Activated naive CD4-positive, alpha-beta T cell treated with anti-CD3 and anti-CD28 coated beads, Interleukin-2, amount 50 U/mL, for 72 hours (primary cell): ENCODE data around the gene GFOD1. TPM values are rescaled to one million over a fixed set of nuclear protein-coding genes. Genes with fewer than 3 reads are reported as not detected.

Experiments used
- ATAC-seq, 2 donors: fragments of 150-1000 bp; cut with Tn5 transposase; 2 replicates each; pipeline ENCODE4 v1.10.0; 2021; ENCODE audit warnings: mild to moderate bottlenecking in 2 of 2, moderate library complexity in 2 of 2
- DNase-seq, 2 donors: peaks; one replicate each; pipeline ENCODE4 v3.0.0; 2021 to 2022; ENCODE audit warnings: low spot score in 2 of 2
- H3K27ac Mint-ChIP-seq, 2 donors: one replicate each; pipeline ENCODE4 v1.8.0; 2022; ENCODE audit warnings: mild to moderate bottlenecking in 2 of 2, mixed read lengths in 2 of 2
- H3K36me3 Mint-ChIP-seq, 2 donors: one replicate each; pipeline ENCODE4 v1.8.0; 2022; ENCODE audit warnings: mixed read lengths in 2 of 2
- H3K9me3 Mint-ChIP-seq, 2 donors: one replicate each; pipeline ENCODE4 v1.8.0; 2022; ENCODE audit warnings: mixed read lengths in 2 of 2
- total RNA-seq, 2 donors: library from RNA; stranded (reverse); gene quantifications; one replicate each; pipeline ENCODE4 v1.2.3, GENCODE V29; 2022

Gene GFOD1
- total RNA-seq, 2 donors from 2014 or later = 6.3 to 11.8 TPM

GRCh38 chr6:13373919-13374318 lies 113.5 kb downstream of the GFOD1 start:
- no peak for ATAC-seq
- no peaks in the 10 kb centered on the region for H3K9me3 Mint-ChIP-seq
- no peak overlapping the region for H3K27ac Mint-ChIP-seq
- DNase-seq = no peak
- no peaks in the 10 kb centered on the region for H3K36me3 Mint-ChIP-seq

- Mint-ChIP-seq H3K27ac (no peak overlapping the region), H3K36me3 (no peaks in the 10 kb centered on the region), H3K9me3 (no peaks in the 10 kb centered on the region)
- DNase-seq = no peak
- ATAC-seq = no peak
Measured at GRCh38 chr6:13373488-13373886, 113.9 kb downstream of the GFOD1 start.

- no peak for DNase-seq
- Mint-ChIP-seq H3K9me3 (no peaks in the 10 kb centered on the region), H3K36me3 (no peaks in the 10 kb centered on the region), H3K27ac (no peak overlapping the region)
- ATAC-seq = no peak
Measured at GRCh38 chr6:13372688-13373487, 114.5 kb downstream of the GFOD1 start.

GRCh38 chr6:13372076-13372475 lies 115.3 kb downstream of the GFOD1 start:
- Mint-ChIP-seq H3K27ac (no peak overlapping the region), H3K36me3 (no peaks in the 10 kb centered on the region), H3K9me3 (no peaks in the 10 kb centered on the region)
- ATAC-seq (no peak), DNase-seq (no peak)

- Mint-ChIP-seq H3K36me3 (no peaks in the 10 kb centered on the region), H3K27ac (no peak overlapping the region), H3K9me3 (no peaks in the 10 kb centered on the region)
- ATAC-seq (no peak), DNase-seq (no peak)
Measured at GRCh38 chr6:13371421-13372072, 115.9 kb downstream of the GFOD1 start.

GRCh38 chr6:13370623-13371022 lies 116.8 kb downstream of the GFOD1 start:
- ATAC-seq (no peak), DNase-seq (no peak)
- no peaks in the 10 kb centered on the region for H3K36me3 Mint-ChIP-seq
- no peak overlapping the region for H3K27ac Mint-ChIP-seq
- no peaks in the 10 kb centered on the region for H3K9me3 Mint-ChIP-seq

GRCh38 chr6:13369591-13369990 lies 117.8 kb downstream of the GFOD1 start:
- no peak for DNase-seq
- Mint-ChIP-seq H3K36me3 (peaks cover 0 to 4% of the 10 kb centered on the region in 2 donors), H3K27ac (no peak overlapping the region), H3K9me3 (no peaks in the 10 kb centered on the region)
- ATAC-seq = no peak

GRCh38 chr6:13368731-13369115 lies 118.7 kb downstream of the GFOD1 start:
- H3K27ac Mint-ChIP-seq = no peak overlapping the region
- no peak for ATAC-seq
- H3K36me3 Mint-ChIP-seq = peaks cover 0 to 4% of the 10 kb centered on the region in 2 donors
- H3K9me3 Mint-ChIP-seq = no peaks in the 10 kb centered on the region
- DNase-seq = no peak

GRCh38 chr6:13368079-13368730 lies 119.2 kb downstream of the GFOD1 start:
- no peak overlapping the region for H3K27ac Mint-ChIP-seq

GRCh38 chr6:13367396-13367795 lies 120.0 kb downstream of the GFOD1 start:
- ATAC-seq = no peak
- Mint-ChIP-seq H3K36me3 (peaks cover 0 to 4% of the 10 kb centered on the region in 2 donors), H3K9me3 (no peaks in the 10 kb centered on the region), H3K27ac (no peak overlapping the region)
- no peak for DNase-seq

More at GRCh38 chr6:13368079-13368730, 119.2 kb downstream of the GFOD1 start:
- DNase-seq (no peak), ATAC-seq (no peak)
- peaks cover 0 to 4% of the 10 kb centered on the region in 2 donors for H3K36me3 Mint-ChIP-seq
- no peaks in the 10 kb centered on the region for H3K9me3 Mint-ChIP-seq

- no peak for ATAC-seq
- peaks cover 0 to 4% of the 10 kb centered on the region in 2 donors for H3K36me3 Mint-ChIP-seq
- no peak overlapping the region for H3K27ac Mint-ChIP-seq
- H3K9me3 Mint-ChIP-seq = no peaks in the 10 kb centered on the region
- no peak for DNase-seq
Measured at GRCh38 chr6:13365320-13365719, 122.1 kb downstream of the GFOD1 start.

GRCh38 chr6:13364842-13365241 lies 122.6 kb downstream of the GFOD1 start:
- Mint-ChIP-seq H3K36me3 (peaks cover 0 to 4% of the 10 kb centered on the region in 2 donors), H3K27ac (no peak overlapping the region)
- DNase-seq = no peak

GRCh38 chr6:13362412-13362811 lies 125.0 kb downstream of the GFOD1 start:
- DNase-seq = no peak
- Mint-ChIP-seq H3K9me3 (no peaks in the 10 kb centered on the region), H3K27ac (no peak overlapping the region), H3K36me3 (peaks cover 0 to 4% of the 10 kb centered on the region in 2 donors)
- ATAC-seq = no peak

More at GRCh38 chr6:13364842-13365241, 122.6 kb downstream of the GFOD1 start:
- H3K9me3 Mint-ChIP-seq = no peaks in the 10 kb centered on the region
- ATAC-seq = no peak

- ATAC-seq (no peak), DNase-seq (no peak)
- H3K36me3 Mint-ChIP-seq = peaks cover 0 to 4% of the 10 kb centered on the region in 2 donors
- no peak overlapping the region for H3K27ac Mint-ChIP-seq
- no peaks in the 10 kb centered on the region for H3K9me3 Mint-ChIP-seq
Measured at GRCh38 chr6:13360671-13361540, 126.5 kb downstream of the GFOD1 start.

- H3K9me3 Mint-ChIP-seq = no peaks in the 10 kb centered on the region
- DNase-seq (no peak), ATAC-seq (no peak)
- no peaks in the 10 kb centered on the region for H3K36me3 Mint-ChIP-seq
- no peak overlapping the region for H3K27ac Mint-ChIP-seq
Measured at GRCh38 chr6:13359287-13359686, 128.1 kb downstream of the GFOD1 start.

GRCh38 chr6:13358511-13358910 lies 128.9 kb downstream of the GFOD1 start:
- no peak overlapping the region for H3K27ac Mint-ChIP-seq
- peaks cover 0 to 3% of the 10 kb centered on the region in 2 donors for H3K36me3 Mint-ChIP-seq
- no peak for DNase-seq
- H3K9me3 Mint-ChIP-seq = no peaks in the 10 kb centered on the region
- ATAC-seq = no peak
